Central memory CD8-positive, alpha-beta T cell (primary cell): ENCODE measurements around the gene MLPH.

Source experiments
- ATAC-seq: fragments of 150-1000 bp; cut with Tn5 transposase; replicated peaks from 2 replicates; pipeline ENCODE4 v1.10.0; 2022; ENCODE audit warnings: mild to moderate bottlenecking, moderate FRiP score, moderate number of reproducible peaks; ENCODE audit not compliant: poor library complexity, severe bottlenecking; ENCODE audit errors: extremely low read depth
- DNase-seq, 2 donors: peaks; one replicate each; pipeline ENCODE4 v3.0.0; 2021; ENCODE audit warnings: low spot score in 2 of 2
- H3K27ac Mint-ChIP-seq: one replicate; pipeline ENCODE4 v1.8.0; 2022; ENCODE audit warnings: low read depth, mild to moderate bottlenecking, moderate library complexity, mixed read lengths
- H3K27me3 Mint-ChIP-seq: one replicate; pipeline ENCODE4 v1.8.0; 2022; ENCODE audit warnings: mixed read lengths
- H3K36me3 Mint-ChIP-seq: one replicate; pipeline ENCODE4 v1.8.0; 2022; ENCODE audit warnings: mild to moderate bottlenecking, moderate library complexity, mixed read lengths; ENCODE audit not compliant: insufficient read depth
- H3K4me1 Mint-ChIP-seq: one replicate; pipeline ENCODE4 v1.8.0; 2022; ENCODE audit warnings: mixed read lengths
- H3K4me3 Mint-ChIP-seq: one replicate; pipeline ENCODE4 v1.8.0; 2022; ENCODE audit warnings: mild to moderate bottlenecking, moderate library complexity, mixed read lengths
- H3K9me3 Mint-ChIP-seq: one replicate; pipeline ENCODE4 v1.8.0; 2022; ENCODE audit warnings: mixed read lengths

Gene MLPH

DNA sequence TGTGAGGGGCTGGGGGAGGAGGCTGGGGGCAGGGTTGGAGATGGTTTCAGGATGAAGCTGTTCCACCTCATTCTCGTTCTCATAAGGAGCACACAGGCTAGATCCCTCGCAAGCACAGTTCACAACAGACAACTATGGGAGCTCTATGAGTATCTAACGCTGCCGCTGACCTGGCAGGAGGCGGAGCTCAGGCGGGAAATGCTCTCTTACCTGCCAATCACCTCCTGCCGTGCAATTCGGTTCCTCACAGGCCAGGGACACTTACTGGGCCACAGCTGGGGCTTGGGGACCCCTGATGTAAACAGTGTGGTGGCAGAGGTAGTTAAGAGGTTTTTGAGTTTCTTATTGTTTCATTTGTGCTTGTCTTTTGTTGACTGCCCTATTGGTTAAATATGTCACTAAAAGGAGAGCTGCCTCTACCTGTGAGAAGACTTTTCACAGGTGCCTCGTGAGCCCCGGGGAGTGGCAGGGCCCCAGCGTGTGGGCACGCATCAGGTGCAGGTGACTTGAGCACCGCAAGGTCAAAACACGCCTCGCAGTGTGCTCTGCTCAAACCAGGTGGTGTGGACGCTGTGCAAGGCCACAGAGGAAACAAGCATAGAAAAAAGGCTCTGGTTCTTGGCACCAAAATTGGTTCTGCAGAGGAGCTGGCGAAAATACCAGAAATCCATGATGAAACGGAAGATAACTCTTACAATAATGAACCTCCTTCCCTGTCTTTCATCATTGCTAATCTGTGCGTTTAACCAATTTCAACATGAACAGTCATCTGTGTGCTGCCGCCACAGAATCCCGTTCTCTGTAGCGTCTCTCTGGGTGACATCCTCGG is 10.2 kb downstream of the MLPH start:
- peaks cover 92% of the 10 kb centered on the region for H3K27me3 Mint-ChIP-seq
- H3K4me3 Mint-ChIP-seq, result no peak overlapping the region
- ATAC-seq, result no peak
- H3K36me3 Mint-ChIP-seq, result no peaks in the 10 kb centered on the region
- no peak for DNase-seq
- H3K27ac Mint-ChIP-seq, result no peak overlapping the region
- no peaks in the 10 kb centered on the region for H3K9me3 Mint-ChIP-seq
- no peaks in the 10 kb centered on the region for H3K4me1 Mint-ChIP-seq

DNA sequence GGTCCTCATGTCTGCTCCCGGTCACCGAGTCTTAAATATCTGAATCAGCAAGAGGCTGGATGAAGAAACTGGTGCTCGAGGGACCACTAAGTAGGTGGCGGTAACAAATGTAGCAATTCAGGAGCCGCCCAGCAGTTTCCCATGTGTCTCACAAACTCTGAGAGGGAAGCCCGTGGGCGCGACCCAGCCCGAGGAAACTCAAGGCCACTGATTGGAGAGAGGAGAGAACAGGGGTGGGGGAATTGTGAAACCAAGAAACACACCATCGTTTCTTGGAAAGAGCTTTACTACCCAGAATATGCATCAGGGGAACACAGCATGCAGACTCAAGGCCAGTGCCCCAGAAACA is 10.8 kb downstream of the MLPH start:
- H3K4me1 Mint-ChIP-seq, result no peaks in the 10 kb centered on the region
- no peak overlapping the region for H3K4me3 Mint-ChIP-seq
- H3K36me3 Mint-ChIP-seq, result no peaks in the 10 kb centered on the region
- peaks cover 89% of the 10 kb centered on the region for H3K27me3 Mint-ChIP-seq
- H3K27ac Mint-ChIP-seq, result no peak overlapping the region
- H3K9me3 Mint-ChIP-seq, result no peaks in the 10 kb centered on the region
- DNase-seq (no peak), ATAC-seq (no peak)

DNA sequence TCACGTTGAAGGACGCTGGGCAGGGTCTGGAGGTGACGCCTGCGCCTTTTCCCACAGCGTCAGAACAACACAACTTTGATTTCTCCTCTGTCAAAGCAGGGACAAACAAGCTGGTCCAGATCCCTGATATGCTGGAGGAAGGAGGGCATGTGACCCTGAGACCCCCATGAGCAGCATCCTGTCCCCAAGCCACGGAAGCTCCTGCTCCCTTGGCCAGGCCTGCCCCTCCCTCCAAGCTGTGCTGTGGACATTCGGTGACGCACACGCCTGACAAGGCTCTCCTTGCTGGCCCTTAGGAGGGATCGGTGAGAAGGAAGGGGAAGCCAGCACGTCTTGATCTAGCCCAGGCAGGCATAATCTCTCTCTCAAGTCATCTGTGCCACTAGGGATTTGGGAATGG is 11.3 kb downstream of the MLPH start:
- Mint-ChIP-seq H3K4me1 (no peaks in the 10 kb centered on the region), H3K4me3 (no peak overlapping the region), H3K27ac (no peak overlapping the region), H3K9me3 (no peaks in the 10 kb centered on the region), H3K27me3 (peaks cover 88% of the 10 kb centered on the region), H3K36me3 (no peaks in the 10 kb centered on the region)
- no peak for ATAC-seq
- no peak for DNase-seq

DNA sequence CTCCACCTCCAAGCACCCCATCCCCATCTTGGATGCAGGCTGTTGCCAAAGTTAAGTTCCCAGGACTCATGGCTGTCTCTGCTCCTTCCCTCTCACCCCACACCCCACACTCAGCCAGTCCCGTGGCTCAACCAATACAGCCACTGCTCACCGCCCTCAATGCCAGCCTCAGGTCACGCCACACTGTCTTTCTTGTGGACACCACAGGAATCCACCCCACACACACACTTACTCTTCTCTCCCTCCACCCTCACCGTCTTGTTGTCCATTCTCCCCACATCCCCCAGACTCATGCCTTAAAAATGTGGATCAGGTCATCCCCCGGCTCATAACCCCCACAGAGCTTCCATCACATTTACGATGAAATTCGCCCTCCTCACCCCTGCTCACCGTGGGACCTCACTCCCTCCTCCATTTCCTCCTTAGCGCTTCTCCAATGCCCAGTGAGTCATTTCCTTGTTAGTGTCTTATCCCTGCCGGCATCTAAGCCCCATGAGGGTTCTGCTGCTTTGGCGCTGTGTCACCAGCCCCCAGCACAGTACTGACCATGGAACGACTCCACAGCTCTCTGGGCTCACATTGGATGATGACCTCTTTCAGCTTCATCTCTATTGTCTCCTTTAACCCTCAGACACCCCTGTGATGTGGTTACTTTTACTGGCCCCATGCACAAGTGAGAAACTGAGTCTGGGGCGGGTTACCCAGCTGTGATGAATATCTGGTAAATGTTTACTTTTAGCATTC is 13.8 kb downstream of the MLPH start:
- no peak for DNase-seq
- Mint-ChIP-seq H3K4me1 (no peaks in the 10 kb centered on the region), H3K36me3 (no peaks in the 10 kb centered on the region), H3K27ac (no peak overlapping the region), H3K4me3 (no peak overlapping the region), H3K27me3 (peaks cover 84% of the 10 kb centered on the region), H3K9me3 (no peaks in the 10 kb centered on the region)
- ATAC-seq, result no peak

DNA sequence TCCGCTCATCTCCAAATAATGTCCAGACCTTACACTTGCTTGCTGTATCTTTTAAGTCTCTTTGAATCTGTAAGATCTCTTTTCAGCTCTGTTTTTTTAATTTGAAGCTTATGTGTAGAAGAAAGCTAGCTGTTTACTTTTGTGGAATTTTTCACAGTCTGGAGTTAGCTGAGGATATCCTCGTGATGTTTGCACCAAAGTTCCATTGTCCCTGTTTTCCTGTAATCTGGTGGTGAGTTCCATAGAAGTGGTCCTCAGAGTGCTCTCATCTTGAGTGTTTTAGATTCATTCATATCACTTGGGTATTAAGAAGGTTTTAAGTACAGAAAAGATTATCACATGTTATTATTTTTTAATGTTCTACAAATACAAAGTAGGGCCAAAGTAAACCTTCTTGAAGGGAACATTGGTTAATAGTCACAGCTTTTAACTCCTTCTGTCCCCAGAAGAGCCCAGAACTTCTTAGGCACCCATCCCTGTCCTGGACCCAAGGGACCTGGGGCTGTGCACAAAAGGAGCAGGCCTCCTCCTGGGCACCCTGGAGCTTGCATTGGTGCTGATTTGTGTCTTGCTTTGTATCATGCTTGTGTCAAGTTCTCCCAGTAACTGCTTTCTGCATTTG is 15.0 kb downstream of the MLPH start:
- Mint-ChIP-seq H3K27ac (no peak overlapping the region), H3K27me3 (peaks cover 82% of the 10 kb centered on the region), H3K4me1 (no peaks in the 10 kb centered on the region), H3K4me3 (no peak overlapping the region), H3K9me3 (no peaks in the 10 kb centered on the region), H3K36me3 (no peaks in the 10 kb centered on the region)
- no peak for ATAC-seq
- DNase-seq, result no peak

DNA sequence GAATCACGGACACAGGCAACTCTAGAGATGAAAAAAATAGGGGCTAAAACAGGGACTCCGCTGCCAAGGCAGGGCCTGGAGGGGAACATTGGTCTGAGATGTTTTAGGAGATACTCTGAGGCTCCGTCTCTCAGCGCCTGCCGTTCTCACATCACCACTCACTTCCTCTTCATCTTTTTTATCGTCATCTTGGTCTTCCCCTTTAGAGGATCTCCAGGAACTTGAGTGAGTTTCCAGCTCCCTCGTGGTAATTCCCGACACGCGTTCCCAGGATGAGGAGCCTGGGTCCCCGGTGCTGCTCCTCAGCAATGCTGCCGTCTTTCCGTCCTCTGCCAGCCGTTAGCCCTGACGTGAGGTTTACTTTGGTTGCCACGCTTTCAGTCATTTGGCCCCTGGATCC is 16.1 kb downstream of the MLPH start:
- Mint-ChIP-seq H3K27ac (no peak overlapping the region), H3K27me3 (peaks cover 83% of the 10 kb centered on the region), H3K4me3 (no peak overlapping the region), H3K36me3 (no peaks in the 10 kb centered on the region), H3K9me3 (no peaks in the 10 kb centered on the region), H3K4me1 (no peaks in the 10 kb centered on the region)
- DNase-seq, result no peak
- no peak for ATAC-seq

DNA sequence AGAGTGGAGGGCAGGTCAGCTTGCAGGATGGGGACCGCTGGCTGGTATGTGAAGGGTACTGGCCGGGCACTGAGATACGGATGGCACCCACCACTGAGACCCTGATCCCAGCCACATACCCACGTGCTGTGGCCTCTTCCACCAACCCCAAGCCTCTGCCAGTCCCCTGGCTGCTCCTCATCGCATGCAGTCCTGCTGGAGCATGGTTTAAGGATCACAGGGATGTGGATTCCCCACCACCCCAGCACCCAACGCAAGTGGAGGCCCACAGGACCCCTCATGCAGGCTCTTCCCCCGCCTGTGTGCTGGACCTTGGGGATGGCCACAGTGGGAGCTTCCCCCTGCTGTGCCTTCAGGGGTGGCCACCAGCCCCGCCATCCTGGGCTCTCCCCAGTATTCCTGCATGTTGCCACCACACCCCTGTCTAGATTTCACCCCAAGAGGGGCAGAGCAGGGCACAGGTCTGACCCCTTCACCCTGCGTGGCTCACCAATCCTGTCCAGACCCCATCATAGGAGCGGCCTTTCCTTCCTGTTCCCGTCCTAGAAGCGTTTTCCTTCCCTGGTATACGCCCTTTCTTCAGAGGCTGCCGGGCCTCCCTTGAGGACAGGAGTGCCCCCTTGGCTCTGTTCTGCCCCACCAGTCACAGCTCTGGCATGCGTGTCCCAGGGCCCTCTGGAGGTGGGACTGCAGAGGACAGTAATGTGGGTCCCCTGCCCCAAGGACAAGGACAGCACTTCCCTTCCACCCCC is 18.3 kb downstream of the MLPH start:
- Mint-ChIP-seq H3K4me1 (no peaks in the 10 kb centered on the region), H3K36me3 (no peaks in the 10 kb centered on the region), H3K4me3 (no peak overlapping the region), H3K27me3 (peaks cover 72% of the 10 kb centered on the region), H3K9me3 (no peaks in the 10 kb centered on the region), H3K27ac (no peak overlapping the region)
- no peak for ATAC-seq
- no peak for DNase-seq

DNA sequence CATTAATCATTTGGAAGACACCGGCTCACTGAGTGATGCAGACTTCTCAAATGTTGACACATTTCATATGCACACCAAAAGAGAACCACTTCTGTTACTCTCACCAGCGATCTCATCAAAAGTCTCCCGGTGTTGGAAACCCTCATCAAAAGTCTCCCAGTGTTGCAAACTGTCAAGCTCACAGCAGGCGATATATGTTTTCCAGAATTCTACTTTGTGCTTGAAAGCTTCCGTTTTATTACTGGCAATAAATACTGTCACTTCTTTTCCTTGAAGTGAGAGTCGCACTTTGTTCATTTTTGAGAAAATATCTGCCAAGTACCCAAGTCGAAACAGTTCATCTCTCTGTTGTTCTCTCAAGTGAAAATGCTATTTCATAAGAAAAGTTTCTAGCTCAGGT is 20.5 kb downstream of the MLPH start:
- no peak for DNase-seq
- Mint-ChIP-seq H3K9me3 (no peaks in the 10 kb centered on the region), H3K27me3 (peaks cover 63% of the 10 kb centered on the region), H3K4me3 (no peak overlapping the region), H3K36me3 (no peaks in the 10 kb centered on the region), H3K4me1 (no peaks in the 10 kb centered on the region), H3K27ac (no peak overlapping the region)
- no peak for ATAC-seq

DNA sequence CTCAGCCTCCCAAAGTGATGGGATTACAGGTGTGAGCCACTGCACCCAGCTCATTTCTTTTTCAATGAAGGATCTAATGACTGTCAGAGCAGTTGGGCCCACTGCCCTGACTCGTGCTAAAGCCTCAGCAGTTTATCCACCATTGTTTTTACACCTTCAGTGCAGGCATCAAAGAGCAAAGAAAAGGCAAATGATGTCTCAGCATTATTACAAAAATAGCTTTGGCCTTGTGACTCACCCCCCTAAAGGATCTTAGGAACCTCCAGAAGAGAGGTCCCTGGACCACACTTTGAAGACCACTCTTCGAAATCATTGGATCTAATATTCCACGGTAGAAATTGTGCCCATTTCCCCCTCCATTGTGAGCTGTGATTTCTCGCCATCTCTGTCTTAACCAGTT is 21.3 kb downstream of the MLPH start:
- H3K27ac Mint-ChIP-seq, result no peak overlapping the region
- no peaks in the 10 kb centered on the region for H3K36me3 Mint-ChIP-seq
- H3K27me3 Mint-ChIP-seq, result peaks cover 58% of the 10 kb centered on the region
- no peak for DNase-seq
- H3K4me3 Mint-ChIP-seq, result no peak overlapping the region
- ATAC-seq, result no peak
- H3K9me3 Mint-ChIP-seq, result no peaks in the 10 kb centered on the region
- H3K4me1 Mint-ChIP-seq, result no peaks in the 10 kb centered on the region

DNA sequence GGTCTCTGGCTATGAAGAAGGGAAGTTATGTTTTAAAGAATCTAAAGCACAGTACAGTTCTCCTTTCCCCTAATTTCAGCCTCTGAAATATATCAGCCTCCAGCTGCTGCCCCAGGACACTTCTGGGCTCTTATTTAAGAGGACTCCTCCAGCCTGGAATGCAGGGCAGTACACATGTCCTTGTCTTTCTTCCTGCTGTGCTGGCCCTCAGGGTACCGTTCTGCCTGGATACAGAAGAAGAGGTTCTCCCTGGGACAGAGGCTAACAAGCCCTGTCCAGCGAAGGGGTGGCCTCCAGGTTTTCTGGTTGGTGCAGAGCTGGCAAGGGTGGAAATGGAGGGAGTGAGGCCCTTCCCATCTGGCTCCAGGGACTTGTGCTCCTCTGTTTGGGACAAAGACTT is 22.1 kb downstream of the MLPH start:
- DNase-seq (no peak), ATAC-seq (no peak)
- Mint-ChIP-seq H3K27ac (no peak overlapping the region), H3K4me1 (no peaks in the 10 kb centered on the region), H3K27me3 (peaks cover 52% of the 10 kb centered on the region), H3K36me3 (no peaks in the 10 kb centered on the region), H3K9me3 (no peaks in the 10 kb centered on the region), H3K4me3 (no peak overlapping the region)

DNA sequence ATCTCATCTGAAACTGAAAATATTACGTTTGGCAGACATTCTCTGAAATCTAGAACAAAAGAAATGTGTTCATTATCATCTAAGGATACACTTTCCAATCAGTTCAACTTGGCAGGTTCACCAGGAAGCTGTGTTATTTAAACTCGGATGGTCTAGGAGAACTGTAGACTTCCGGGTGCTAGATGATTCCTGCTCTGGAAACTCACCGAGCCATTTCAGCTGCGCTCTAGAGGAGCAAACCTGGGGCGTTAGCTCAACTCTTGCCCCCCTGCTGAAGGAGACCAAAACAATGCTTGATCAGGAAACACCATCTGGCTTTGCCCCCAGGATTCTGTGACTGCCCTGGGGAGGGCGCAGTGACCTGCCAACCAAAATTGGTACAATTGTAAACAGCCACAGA is 22.9 kb downstream of the MLPH start:
- ATAC-seq, result no peak
- H3K4me1 Mint-ChIP-seq, result no peaks in the 10 kb centered on the region
- H3K27me3 Mint-ChIP-seq, result peaks cover 47% of the 10 kb centered on the region

DNA sequence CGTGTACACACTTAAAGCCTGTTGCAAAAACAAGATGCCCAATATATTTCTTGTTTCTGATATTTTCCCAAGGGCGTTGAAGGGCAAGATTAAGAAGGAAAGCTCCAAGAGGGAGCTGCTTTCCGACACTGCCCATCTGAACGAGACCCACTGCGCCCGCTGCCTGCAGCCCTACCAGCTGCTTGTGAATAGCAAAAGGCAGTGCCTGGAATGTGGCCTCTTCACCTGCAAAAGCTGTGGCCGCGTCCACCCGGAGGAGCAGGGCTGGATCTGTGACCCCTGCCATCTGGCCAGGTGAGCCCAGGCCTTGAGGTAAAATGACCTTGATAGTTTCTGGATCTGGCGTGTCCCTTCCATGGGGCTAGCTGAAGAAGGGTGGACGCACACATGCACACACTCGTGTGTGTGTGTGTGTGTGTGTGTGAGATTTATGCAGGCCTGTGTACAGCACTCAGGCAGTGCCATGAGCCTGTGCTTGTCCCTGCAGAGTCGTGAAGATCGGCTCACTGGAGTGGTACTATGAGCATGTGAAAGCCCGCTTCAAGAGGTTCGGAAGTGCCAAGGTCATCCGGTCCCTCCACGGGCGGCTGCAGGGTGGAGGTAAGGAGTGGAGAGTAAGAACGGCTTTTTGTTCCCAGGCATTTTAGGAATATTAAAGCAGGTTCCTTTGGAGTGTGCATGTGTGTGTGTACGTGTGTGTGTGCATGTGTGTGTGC is 23.6 kb downstream of the MLPH start:
- Mint-ChIP-seq H3K4me3 (no peak overlapping the region), H3K36me3 (no peaks in the 10 kb centered on the region), H3K9me3 (no peaks in the 10 kb centered on the region), H3K4me1 (no peaks in the 10 kb centered on the region), H3K27me3 (peaks cover 40% of the 10 kb centered on the region), H3K27ac (no peak overlapping the region)
- DNase-seq, result no peak
- ATAC-seq, result no peak

More for the DNA sequence above, 22.9 kb downstream of the MLPH start:
- Mint-ChIP-seq H3K27ac (no peak overlapping the region), H3K36me3 (no peaks in the 10 kb centered on the region), H3K9me3 (no peaks in the 10 kb centered on the region), H3K4me3 (no peak overlapping the region)
- no peak for DNase-seq
